ENCODE results near the gene RFTN1.

DNA sequence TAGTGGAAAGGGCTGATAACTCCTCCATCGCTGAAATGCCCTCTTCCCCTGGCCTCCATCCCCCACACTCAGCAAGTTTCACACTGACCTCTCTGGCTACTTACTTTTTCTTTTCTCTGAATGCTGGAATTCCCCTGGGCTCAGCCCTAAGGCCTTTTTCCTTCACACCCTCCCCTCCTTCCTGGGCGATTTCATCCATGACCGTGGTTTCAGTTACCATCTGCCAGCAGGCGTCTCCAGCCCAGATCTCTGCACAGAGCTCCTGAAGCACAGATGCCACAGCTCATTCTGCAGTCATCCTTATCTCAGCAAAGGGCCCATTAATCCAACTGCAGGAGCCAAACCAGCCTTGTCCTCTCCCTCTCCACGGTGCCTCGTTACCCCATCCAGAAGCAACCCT lies 114.0 kb downstream of the RFTN1 start:
- TF ChIP-seq, protein P1, sequence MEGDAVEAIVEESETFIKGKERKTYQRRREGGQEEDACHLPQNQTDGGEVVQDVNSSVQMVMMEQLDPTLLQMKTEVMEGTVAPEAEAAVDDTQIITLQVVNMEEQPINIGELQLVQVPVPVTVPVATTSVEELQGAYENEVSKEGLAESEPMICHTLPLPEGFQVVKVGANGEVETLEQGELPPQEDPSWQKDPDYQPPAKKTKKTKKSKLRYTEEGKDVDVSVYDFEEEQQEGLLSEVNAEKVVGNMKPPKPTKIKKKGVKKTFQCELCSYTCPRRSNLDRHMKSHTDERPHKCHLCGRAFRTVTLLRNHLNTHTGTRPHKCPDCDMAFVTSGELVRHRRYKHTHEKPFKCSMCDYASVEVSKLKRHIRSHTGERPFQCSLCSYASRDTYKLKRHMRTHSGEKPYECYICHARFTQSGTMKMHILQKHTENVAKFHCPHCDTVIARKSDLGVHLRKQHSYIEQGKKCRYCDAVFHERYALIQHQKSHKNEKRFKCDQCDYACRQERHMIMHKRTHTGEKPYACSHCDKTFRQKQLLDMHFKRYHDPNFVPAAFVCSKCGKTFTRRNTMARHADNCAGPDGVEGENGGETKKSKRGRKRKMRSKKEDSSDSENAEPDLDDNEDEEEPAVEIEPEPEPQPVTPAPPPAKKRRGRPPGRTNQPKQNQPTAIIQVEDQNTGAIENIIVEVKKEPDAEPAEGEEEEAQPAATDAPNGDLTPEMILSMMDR (IDR thresholded peaks at IDR 0.05) = peak in 2 of 3 donors; percentile 20 to 30
- TF ChIP-seq EP300 (IDR thresholded peaks at IDR 0.05) = no peak

Data from ovary (tissue), 3 donors.